Loucy (cell line): ENCODE measurements around the gene WHRN.
A peak's percentile ranks its signal among the peaks of the same experiment; 100 is the strongest.

Source experiments
- H2AFZ ChIP-seq: fragments of 200-600 bp; sonication (generic); 2 replicates; pipeline ENCODE4 v1.6.0; 2016; ENCODE audit warnings: antibody characterized with exemption, mild to moderate bottlenecking, low read length, moderate library complexity
- H3F3A ChIP-seq: fragments of 200-600 bp; 2 replicates; pipeline ENCODE4 v1.6.0; 2016; ENCODE audit warnings: antibody characterized with exemption, low read depth, mild to moderate bottlenecking
- H3K27me3 ChIP-seq: fragments of 200-600 bp; sonication (generic); 2 replicates; pipeline ENCODE4 v1.6.1; 2014; ENCODE audit warnings: low read length, mild to moderate bottlenecking; ENCODE audit not compliant: insufficient read depth, poor library complexity, severe bottlenecking
- H3K36me3 ChIP-seq: fragments of 200-600 bp; sonication (generic); 2 replicates; pipeline ENCODE4 v1.6.1; 2016; ENCODE audit warnings: low read length; ENCODE audit not compliant: insufficient read depth
- H3K4me1 ChIP-seq: fragments of 200-600 bp; sonication (generic); 2 replicates; pipeline ENCODE4 v1.5.1; 2014; ENCODE audit warnings: low read length, mild to moderate bottlenecking; ENCODE audit not compliant: insufficient read depth, poor library complexity, severe bottlenecking
- H3K4me2 ChIP-seq: fragments of 200-600 bp; sonication (generic); 2 replicates; pipeline ENCODE4 v1.6.0; 2014; ENCODE audit warnings: antibody characterized with exemption, low read length, low read depth, mild to moderate bottlenecking; ENCODE audit not compliant: poor library complexity, severe bottlenecking
- H3K4me3 ChIP-seq: fragments of 200-600 bp; sonication (generic); 2 replicates; pipeline ENCODE4 v1.5.1; 2014; ENCODE audit warnings: low read length, mild to moderate bottlenecking, mixed read lengths; ENCODE audit not compliant: poor library complexity, severe bottlenecking
- H3K79me2 ChIP-seq: fragments of 200-600 bp; sonication (generic); 2 replicates; pipeline ENCODE4 v1.6.1; 2014; ENCODE audit warnings: low read length; ENCODE audit not compliant: insufficient read depth
- H3K9ac ChIP-seq: fragments of 200-600 bp; sonication (generic); 2 replicates; pipeline ENCODE4 v1.6.0; 2014; ENCODE audit warnings: mild to moderate bottlenecking, low read depth, low read length, moderate library complexity; ENCODE audit not compliant: poor library complexity, severe bottlenecking
- H3K9me2 ChIP-seq: fragments of 200-600 bp; sonication (generic); replicated peaks from 2 replicates; pipeline ENCODE4 v1.6.1; 2016; ENCODE audit warnings: low read depth, low read length, mixed read lengths
- H3K9me3 ChIP-seq: fragments of 200-600 bp; sonication (generic); 2 replicates; pipeline ENCODE4 v1.6.1; 2014; ENCODE audit warnings: mild to moderate bottlenecking, antibody characterized with exemption, low read length, low read depth; ENCODE audit not compliant: insufficient read depth
- H4K20me1 ChIP-seq: fragments of 200-600 bp; sonication (generic); 2 replicates; pipeline ENCODE4 v1.6.0; 2014; ENCODE audit warnings: antibody characterized with exemption, low read length, mild to moderate bottlenecking; ENCODE audit not compliant: insufficient read depth, poor library complexity, severe bottlenecking
- CTCF ChIP-seq: fragments of 200-600 bp; sonication (generic); conservative IDR thresholded peaks from 2 replicates; pipeline ENCODE4 v1.5.1; 2014; ENCODE audit warnings: mild to moderate bottlenecking, antibody characterized with exemption, low read length
- EZH2phosphoT487 ChIP-seq: fragments of 200-600 bp; IDR thresholded peaks from 2 replicates; pipeline ENCODE4 v1.6.1; 2018; ENCODE audit warnings: antibody characterized with exemption, mild to moderate bottlenecking, moderate library complexity, borderline replicate concordance

The WHRN gene

GRCh38 chr9:114521846-114522245, 16.6 kb upstream of the WHRN start:
- no peaks in the 10 kb centered on the region for H3K4me1 ChIP-seq
- H2AFZ ChIP-seq: no peak overlapping the region
- no peak for TF ChIP-seq EZH2phosphoT487
- TF ChIP-seq CTCF: no peak
- no peaks in the 10 kb centered on the region for H3K79me2 ChIP-seq
- H4K20me1 ChIP-seq: no peaks in the 10 kb centered on the region
- H3K9ac ChIP-seq: no peak overlapping the region
- H3K9me3 ChIP-seq: no peaks in the 10 kb centered on the region
- H3K36me3 ChIP-seq: no peaks in the 10 kb centered on the region
- H3K4me2 ChIP-seq: no peak overlapping the region
- no peak overlapping the region for H3K4me3 ChIP-seq
- H3K9me2 ChIP-seq: no peaks in the 10 kb centered on the region
- H3K27me3 ChIP-seq: no peaks in the 10 kb centered on the region
- H3F3A ChIP-seq: no peaks in the 10 kb centered on the region

DNA sequence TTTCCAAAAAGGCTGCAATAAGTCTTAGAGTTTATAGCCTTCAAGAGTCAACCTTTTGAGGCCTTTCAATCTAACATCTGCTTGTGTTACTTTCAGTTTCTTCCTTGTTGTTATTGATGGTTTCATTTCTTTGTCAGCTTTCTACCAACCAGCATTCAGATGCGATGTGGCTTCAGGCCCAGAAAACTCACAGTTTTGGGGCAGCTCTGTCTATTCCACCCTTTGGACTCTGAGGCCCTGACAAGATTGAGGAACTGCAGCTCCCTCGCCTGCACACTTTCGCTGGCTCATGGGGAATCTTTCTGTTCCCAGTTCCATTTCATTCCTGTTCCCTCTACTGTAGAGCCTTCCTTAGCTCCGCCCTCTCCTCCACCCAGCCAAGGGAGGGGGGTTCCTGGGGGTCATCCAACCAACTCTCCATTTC, 13.3 kb upstream of the WHRN start:
- TF ChIP-seq EZH2phosphoT487: no peak
- TF ChIP-seq CTCF: no peak
- Histone ChIP-seq H3K9me3 (no peaks in the 10 kb centered on the region), H3K4me2 (peak overlapping the region; percentile 1), H3K79me2 (no peaks in the 10 kb centered on the region), H2AFZ (peak overlapping the region; percentile 36; the same call in 1 of the 2 replicates), H3K4me3 (no peak overlapping the region), H3K9me2 (no peaks in the 10 kb centered on the region), H3K9ac (no peak overlapping the region), H4K20me1 (no peaks in the 10 kb centered on the region), H3F3A (no peaks in the 10 kb centered on the region), H3K27me3 (no peaks in the 10 kb centered on the region), H3K36me3 (no peaks in the 10 kb centered on the region), H3K4me1 (no peaks in the 10 kb centered on the region)

GRCh38 chr9:114518120-114518519, 12.8 kb upstream of the WHRN start:
- Histone ChIP-seq H3K4me2 (no peak overlapping the region), H3K27me3 (no peaks in the 10 kb centered on the region), H3K9ac (no peak overlapping the region), H3K79me2 (no peaks in the 10 kb centered on the region), H3K36me3 (no peaks in the 10 kb centered on the region), H3K4me1 (no peaks in the 10 kb centered on the region), H3K9me2 (no peaks in the 10 kb centered on the region), H2AFZ (no peak overlapping the region), H3K4me3 (no peak overlapping the region), H3K9me3 (no peaks in the 10 kb centered on the region), H4K20me1 (no peaks in the 10 kb centered on the region), H3F3A (no peaks in the 10 kb centered on the region)
- TF ChIP-seq EZH2phosphoT487 (no peak), CTCF (no peak)
